HepG2 (cell line): Measurements from ENCODE around the gene RNF25. TPM values are rescaled to one million over a fixed set of nuclear protein-coding genes. Genes with fewer than 3 reads are reported as not detected.

Source experiments
- CEBPG ChIP-seq: IDR thresholded peaks from 2 replicates; pipeline ENCODE4 v1.6.1; 2016
- CERS6 ChIP-seq: sonication (generic); formaldehyde crosslinking; IDR thresholded peaks from 2 replicates; pipeline ENCODE4 v1.5.0; 2020; ENCODE audit warnings: missing genetic modification reagents
- EHMT2 ChIP-seq: fragments of 200-600 bp; sonication (generic); IDR thresholded peaks from 2 replicates; pipeline ENCODE4 v1.7.0; 2017; ENCODE audit warnings: antibody characterized with exemption, low read depth, low read length, borderline replicate concordance
- HES4 ChIP-seq: sonication (generic); formaldehyde crosslinking; IDR thresholded peaks from 2 replicates; pipeline ENCODE4 v1.9.0; 2021; ENCODE audit warnings: mild to moderate bottlenecking, missing genetic modification reagents, borderline replicate concordance
- HMGXB3 ChIP-seq: sonication (generic); formaldehyde crosslinking; IDR thresholded peaks from 2 replicates; pipeline ENCODE4 v1.4.0; 2020; ENCODE audit warnings: missing genetic modification reagents, borderline replicate concordance
- JARID2 ChIP-seq: sonication (generic); formaldehyde crosslinking; IDR thresholded peaks from 2 replicates; pipeline ENCODE4 v1.8.1; 2023; ENCODE audit warnings: missing genetic modification reagents, inconsistent platforms; ENCODE audit not compliant: insufficient replicate concordance
- LBX2 ChIP-seq: sonication (generic); formaldehyde crosslinking; IDR thresholded peaks from 2 replicates; pipeline ENCODE4 v1.5.0; 2020; ENCODE audit warnings: missing genetic modification reagents, mild to moderate bottlenecking, borderline replicate concordance
- NKX3-1 ChIP-seq: sonication (generic); formaldehyde crosslinking; IDR thresholded peaks from 2 replicates; pipeline ENCODE4 v1.5.0; 2020; ENCODE audit warnings: missing genetic modification reagents
- SRF ChIP-seq: IDR thresholded peaks from 2 replicates; pipeline ENCODE4 v1.6.1; 2011; ENCODE audit warnings: mild to moderate bottlenecking, low read depth, low read length, moderate library complexity
- SUZ12 ChIP-seq: fragments of 150-350 bp; IDR thresholded peaks from 2 replicates; pipeline ENCODE4 v1.6.1; 2014; ENCODE audit warnings: low read depth, low read length
- TAF1 ChIP-seq: sonication (generic); formaldehyde crosslinking; IDR thresholded peaks from 2 replicates; pipeline ENCODE4 v1.4.0; 2020; ENCODE audit warnings: missing genetic modification reagents
- ZC3H4 ChIP-seq: sonication (generic); formaldehyde crosslinking; IDR thresholded peaks from 2 replicates; pipeline ENCODE4 v1.4.0; 2020; ENCODE audit warnings: missing genetic modification reagents, borderline replicate concordance
- ZHX2 ChIP-seq, 2 experiments: sonication (generic) in 1 of 2; formaldehyde crosslinking in 1 of 2; IDR thresholded peaks; 2 replicates each; pipeline versions ENCODE4 v1.6.1 to v1.9.0; 2014 to 2022; ENCODE audit warnings: antibody characterized with exemption in 1 of 2, borderline replicate concordance in 1 of 2, inconsistent platforms in 1 of 2, low read depth in 1 of 2, missing genetic modification reagents in 1 of 2
- ZNF260 ChIP-seq: sonication (generic); formaldehyde crosslinking; IDR thresholded peaks from 2 replicates; pipeline ENCODE4 v1.4.0; 2020; ENCODE audit warnings: missing genetic modification reagents, low read depth, mild to moderate bottlenecking, borderline replicate concordance
- ZNF44 ChIP-seq: sonication (generic); formaldehyde crosslinking; IDR thresholded peaks from 2 replicates; pipeline ENCODE4 v1.5.1; 2020; ENCODE audit warnings: mild to moderate bottlenecking, missing genetic modification reagents
- ZNF891 ChIP-seq: sonication (generic); formaldehyde crosslinking; IDR thresholded peaks from 2 replicates; pipeline ENCODE4 v1.5.0; 2020; ENCODE audit warnings: mild to moderate bottlenecking, missing genetic modification reagents
- polyA plus RNA-seq, 8 experiments: library from polyadenylated mRNA; depleted of rRNA in 3 of 8; stranded (reverse) in 7 of 8; unstranded in 1 of 8; fragments of >200 nt; fragmentation: Illumina TruSeq in 4 of 8; extraction: Trizol in 4 of 8; gene quantifications; 2 replicates each; pipeline versions ENCODE4 v1.2.1 to v1.2.3, GENCODE V29; 2011 to 2016; ENCODE audit warnings: low read depth in 4 of 8, missing spikeins in 1 of 8, mixed read lengths in 1 of 8; ENCODE audit not compliant: insufficient read depth in 1 of 8
- total RNA-seq, 5 experiments: library from RNA; depleted of rRNA; stranded (reverse); fragments of >200 nt; fragmentation: Illumina TruSeq; extraction: Trizol; gene quantifications; 2 replicates each; pipeline ENCODE4 v1.2.3, GENCODE V29; 2016; ENCODE audit warnings: low read depth in 1 of 5

The RNF25 gene
- total and polyA plus RNA-seq, 2 of the 13 experiments (the other 11 are each of a cell fraction or from before 2014, with no cell fraction given): 37.0 to 87.6 TPM

- TF ChIP-seq EHMT2 (no peak), SUZ12 (no peak), ZHX2 (IDR thresholded peaks at IDR 0.05; ENCODE audit: low read depth) (no peak), ZHX2 (CRISPR knock-in tag; IDR thresholded peaks at IDR 0.05; ENCODE audit: borderline replicate concordance) (no peak), ZNF891 (CRISPR knock-in tag) (peak; percentile 19; the same call in 1 of the 2 replicates), HES4 (peak; percentile 64; the same call in 1 of the 2 replicates), TAF1 (CRISPR knock-in tag) (peak; percentile 92), LBX2 (CRISPR knock-in tag) (peak; percentile 87; the same call in 1 of the 2 replicates), ZNF260 (CRISPR knock-in tag) (no peak), JARID2 (no peak), NKX3-1 (CRISPR knock-in tag) (no peak; the same call in 1 of the 2 replicates), SRF (peak; percentile 61), CEBPG (CRISPR knock-in tag) (no peak), ZNF44 (CRISPR knock-in tag) (no peak), ZC3H4 (CRISPR knock-in tag) (no peak), CERS6 (no peak), HMGXB3 (CRISPR knock-in tag) (peak; percentile 71)
These were observed at the start of gene RNF25, which contains the start of gene STK36 (continued) for GRCh38 chr2:218671654-218672566.
